CD4-positive, alpha-beta T cell treated with Interleukin-12 subunit alpha and Interleukin-12 subunit beta, for 1 hour (primary cell): ENCODE results near the gene DBF4B.
"Not testable (repeated sequence)": the region's sequence is repeated elsewhere in the genome, so short reads cannot be mapped to it uniquely, and the experiment has no call there.

ENCODE experiments used
- DNase-seq: peaks from one replicate; pipeline ENCODE4 v3.0.0-alpha.2; 2020

Gene DBF4B

GRCh38 chr17:44736551-44737240 lies 28.2 kb downstream of the DBF4B start:
- DNase-seq, result no peak

GRCh38 chr17:44738214-44738906 lies 29.9 kb downstream of the DBF4B start:
- DNase-seq, result no peak

- no peak for DNase-seq
These were observed 32.9 kb downstream of the DBF4B start for GRCh38 chr17:44741316-44741715.

- DNase-seq, result no peak
These were observed 36.8 kb downstream of the DBF4B start for GRCh38 chr17:44745301-44745700.

GRCh38 chr17:44745738-44746137 lies 37.3 kb downstream of the DBF4B start:
- DNase-seq, result not testable (repeated sequence)

DNA sequence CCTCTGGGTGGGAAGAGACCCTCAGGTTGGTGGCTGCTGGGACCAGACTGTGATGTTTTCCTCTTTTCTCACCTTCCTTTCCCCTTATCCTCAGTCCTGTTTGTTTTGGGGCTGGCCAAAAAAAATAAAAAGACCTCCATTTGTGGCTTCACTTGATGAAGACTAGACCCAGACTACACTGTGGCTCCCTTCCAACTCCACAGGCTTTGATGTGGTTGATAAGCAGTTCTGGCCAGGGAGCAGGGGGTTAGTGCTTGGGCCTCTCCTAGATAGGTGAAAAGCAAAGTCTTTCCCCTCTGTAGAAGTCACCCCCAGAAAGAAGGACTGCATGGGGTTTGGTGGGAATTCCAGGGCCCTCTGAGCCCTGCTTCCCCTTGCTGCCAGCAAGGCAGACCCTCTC lies 39.1 kb downstream of the DBF4B start:
- DNase-seq, result no peak

DNA sequence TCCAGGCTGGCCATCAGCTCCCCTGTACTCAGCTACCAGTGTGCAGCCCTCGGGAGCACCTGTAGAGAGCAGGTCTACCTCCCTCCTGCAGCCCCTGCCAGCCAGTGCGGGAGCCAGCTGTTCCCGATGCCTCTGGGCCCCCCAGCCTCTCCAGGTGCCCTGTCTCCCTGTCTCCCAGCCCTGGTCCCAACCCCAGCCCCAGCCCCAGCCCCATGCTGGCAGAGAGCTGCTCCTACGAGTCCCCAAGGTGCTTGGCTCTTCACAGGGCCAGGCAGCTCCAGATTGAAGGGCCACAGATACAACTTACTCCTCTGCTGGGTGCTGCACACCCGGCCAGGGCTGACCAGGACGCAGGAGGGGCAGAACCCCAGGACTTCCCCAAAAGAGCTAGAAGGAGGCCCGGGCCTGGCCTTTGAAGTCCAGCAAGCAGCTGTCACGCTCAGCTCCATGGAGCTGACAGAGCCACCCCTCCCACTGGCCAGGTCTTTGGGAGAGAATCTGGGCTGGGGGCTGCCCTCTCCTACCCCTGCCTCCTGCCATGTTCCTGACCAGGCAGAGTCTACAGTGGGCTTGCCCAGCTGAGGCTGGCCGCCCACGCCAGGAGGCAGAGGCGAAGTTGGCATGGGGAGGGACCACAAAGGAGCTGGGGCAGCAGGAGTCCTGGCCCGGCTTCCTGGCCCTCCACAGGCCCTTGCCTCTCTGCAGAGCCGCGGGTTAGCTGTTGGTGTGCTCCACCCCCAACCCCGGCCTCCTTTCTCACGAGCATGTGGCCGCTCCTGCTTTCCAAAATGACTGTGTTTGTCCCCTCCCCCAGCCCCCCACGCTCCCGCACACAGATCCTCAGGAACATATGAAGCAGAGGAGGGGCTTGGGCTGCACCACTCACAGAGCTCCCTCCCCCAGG lies 40.9 kb downstream of the DBF4B start:
- DNase-seq, result no peak

DNA sequence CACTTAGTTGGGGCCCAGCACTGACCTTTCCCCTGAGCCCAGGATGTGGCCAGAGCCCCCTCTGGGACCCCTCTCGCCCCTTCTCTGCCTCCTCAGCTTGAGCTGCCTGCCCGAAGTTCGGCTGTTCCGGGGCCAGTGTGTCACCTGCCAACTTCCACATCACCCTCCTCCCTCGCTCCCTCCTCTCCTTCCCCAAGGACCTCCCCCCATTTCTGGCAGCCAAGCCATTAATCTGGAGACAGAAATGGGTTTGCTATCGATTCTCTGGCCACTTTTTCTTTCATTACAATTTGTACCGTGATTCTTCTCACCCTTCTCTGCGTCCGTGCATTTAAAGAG lies 41.5 kb downstream of the DBF4B start:
- DNase-seq, result no peak

GRCh38 chr17:44751331-44751730 lies 42.9 kb downstream of the DBF4B start:
- no peak for DNase-seq

- DNase-seq, result no peak
These were observed 43.3 kb downstream of the DBF4B start for GRCh38 chr17:44751806-44752205.

- DNase-seq, result no peak
These were observed 44.7 kb downstream of the DBF4B start for GRCh38 chr17:44752953-44753861.

- no peak for DNase-seq
These were observed 45.8 kb downstream of the DBF4B start for GRCh38 chr17:44754276-44754675.

- not testable (repeated sequence) for DNase-seq
These were observed 46.7 kb downstream of the DBF4B start for GRCh38 chr17:44755180-44755579.

- DNase-seq, result no peak
These were observed 48.8 kb downstream of the DBF4B start for GRCh38 chr17:44757045-44757917.

- no peak for DNase-seq
These were observed 49.5 kb downstream of the DBF4B start for GRCh38 chr17:44757918-44758413.

GRCh38 chr17:44758414-44759085 lies 50.1 kb downstream of the DBF4B start, which contains the start of gene ADAM11:
Gene ADAM11, plus strand, starts transcription at chr17:44758988. Its CDS starts 212 bp downstream, at chr17:44759200.
- DNase-seq, result no peak

GRCh38 chr17:44759086-44759915 lies 50.8 kb downstream of the DBF4B start:
- DNase-seq, result no peak

GRCh38 chr17:44759916-44760243 lies 51.4 kb downstream of the DBF4B start:
- DNase-seq, result no peak

GRCh38 chr17:44760474-44761308 lies 52.2 kb downstream of the DBF4B start:
- no peak for DNase-seq
